ENCODE data around the gene ARID1B. TPM values are rescaled to one million over a fixed set of nuclear protein-coding genes. Genes with fewer than 3 reads are reported as not detected.
A peak's percentile ranks its signal among the peaks of the same experiment; 100 is the strongest.

The ARID1B gene
- total and polyA plus RNA-seq, 2 of the 13 experiments (the other 11 are each of a cell fraction or from before 2014, with no cell fraction given) = 20.1 to 32.6 TPM

DNA sequence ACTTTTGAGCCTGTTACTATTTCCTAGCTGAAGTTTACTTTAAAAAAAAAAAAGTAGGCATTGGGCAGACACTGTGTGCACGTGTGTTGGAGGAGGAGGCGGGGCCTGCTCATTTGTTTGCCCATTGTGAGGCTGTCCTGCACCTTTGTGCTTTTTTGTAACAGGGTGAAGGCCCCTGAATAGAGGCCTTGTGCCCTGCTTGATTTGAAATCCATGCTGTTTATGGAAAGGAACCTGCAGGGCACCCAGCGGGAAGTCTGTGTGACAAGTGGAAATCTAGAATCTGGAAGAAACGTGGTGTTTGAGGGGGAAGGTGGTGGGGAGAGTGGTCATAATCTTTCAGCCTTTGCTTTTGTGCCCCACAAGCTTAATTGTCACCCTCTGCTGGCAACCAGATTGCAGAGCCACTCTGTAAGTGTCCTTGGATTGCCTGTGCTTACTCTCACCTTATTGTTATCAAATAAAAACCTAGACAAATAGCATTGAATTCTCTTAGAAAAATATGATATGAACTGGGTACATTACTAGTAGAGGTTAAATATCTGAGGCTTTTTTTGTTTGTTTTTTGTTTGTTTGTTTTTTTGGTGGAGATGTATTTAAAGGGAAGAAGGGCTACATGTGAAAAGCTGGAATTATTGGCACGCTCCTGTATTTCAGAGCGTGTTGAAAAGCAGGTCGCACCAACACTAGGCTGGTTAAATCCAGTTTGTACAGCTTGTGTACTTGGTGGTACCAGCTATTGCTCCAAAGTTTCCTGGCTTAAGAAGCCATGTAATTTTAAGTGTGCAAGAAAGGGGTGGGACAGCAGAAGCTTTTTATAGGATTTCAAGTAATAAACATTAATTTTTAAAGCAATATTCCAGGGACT lies 156.3 kb downstream of the ARID1B start (continued):
- TF ChIP-seq U2AF1 (optimal IDR thresholded peaks at IDR 0.05; ENCODE audit: low read depth, low read length) = no peak
- no peak for TF ChIP-seq ZNF24 (IDR thresholded peaks at IDR 0.05)
- no peak for TF ChIP-seq SPEN (CRISPR knock-in tag; IDR thresholded peaks at IDR 0.05; ENCODE audit: low read depth)
- TF ChIP-seq MTF1 (CRISPR knock-in tag; IDR thresholded peaks at IDR 0.05) = no peak
- no peak for TF ChIP-seq NFRKB (IDR thresholded peaks at IDR 0.05)
- 0 out of 2 replicates have a peak, but pooled peaks have one; percentile 31 for TF ChIP-seq ZFYVE20 (CRISPR knock-in tag; IDR thresholded peaks at IDR 0.05; ENCODE audit: borderline replicate concordance, low read depth)
- TF ChIP-seq ZNF207 (IDR thresholded peaks at IDR 0.05; ENCODE audit: borderline replicate concordance) = no peak
- no peak for TF ChIP-seq YEATS2 (CRISPR knock-in tag; IDR thresholded peaks at IDR 0.05; ENCODE audit: borderline replicate concordance)
- TF ChIP-seq ZNF550 (CRISPR knock-in tag; IDR thresholded peaks at IDR 0.05; ENCODE audit: borderline replicate concordance) = no peak
- no peak for TF ChIP-seq NONO (IDR thresholded peaks at IDR 0.05)
- peak; percentile 49; the same call in 1 of the 2 replicates for TF ChIP-seq NONO (CRISPR knock-in tag; conservative IDR thresholded peaks at IDR 0.05)
- no peak for TF ChIP-seq ZNF513 (CRISPR knock-in tag; conservative IDR thresholded peaks at IDR 0.05)
- no peak for TF ChIP-seq HIVEP1 (CRISPR knock-in tag; IDR thresholded peaks at IDR 0.05)
- 0 out of 2 replicates have a peak, but pooled peaks have one; percentile 36 for TF ChIP-seq DNMT3B (CRISPR knock-in tag; conservative IDR thresholded peaks at IDR 0.05)
- TF ChIP-seq, protein P1, sequence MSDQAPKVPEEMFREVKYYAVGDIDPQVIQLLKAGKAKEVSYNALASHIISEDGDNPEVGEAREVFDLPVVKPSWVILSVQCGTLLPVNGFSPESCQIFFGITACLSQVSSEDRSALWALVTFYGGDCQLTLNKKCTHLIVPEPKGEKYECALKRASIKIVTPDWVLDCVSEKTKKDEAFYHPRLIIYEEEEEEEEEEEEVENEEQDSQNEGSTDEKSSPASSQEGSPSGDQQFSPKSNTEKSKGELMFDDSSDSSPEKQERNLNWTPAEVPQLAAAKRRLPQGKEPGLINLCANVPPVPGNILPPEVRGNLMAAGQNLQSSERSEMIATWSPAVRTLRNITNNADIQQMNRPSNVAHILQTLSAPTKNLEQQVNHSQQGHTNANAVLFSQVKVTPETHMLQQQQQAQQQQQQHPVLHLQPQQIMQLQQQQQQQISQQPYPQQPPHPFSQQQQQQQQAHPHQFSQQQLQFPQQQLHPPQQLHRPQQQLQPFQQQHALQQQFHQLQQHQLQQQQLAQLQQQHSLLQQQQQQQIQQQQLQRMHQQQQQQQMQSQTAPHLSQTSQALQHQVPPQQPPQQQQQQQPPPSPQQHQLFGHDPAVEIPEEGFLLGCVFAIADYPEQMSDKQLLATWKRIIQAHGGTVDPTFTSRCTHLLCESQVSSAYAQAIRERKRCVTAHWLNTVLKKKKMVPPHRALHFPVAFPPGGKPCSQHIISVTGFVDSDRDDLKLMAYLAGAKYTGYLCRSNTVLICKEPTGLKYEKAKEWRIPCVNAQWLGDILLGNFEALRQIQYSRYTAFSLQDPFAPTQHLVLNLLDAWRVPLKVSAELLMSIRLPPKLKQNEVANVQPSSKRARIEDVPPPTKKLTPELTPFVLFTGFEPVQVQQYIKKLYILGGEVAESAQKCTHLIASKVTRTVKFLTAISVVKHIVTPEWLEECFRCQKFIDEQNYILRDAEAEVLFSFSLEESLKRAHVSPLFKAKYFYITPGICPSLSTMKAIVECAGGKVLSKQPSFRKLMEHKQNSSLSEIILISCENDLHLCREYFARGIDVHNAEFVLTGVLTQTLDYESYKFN (CRISPR knock-in tag; conservative IDR thresholded peaks at IDR 0.05) = peak; percentile 82
- TF ChIP-seq ZNF562 (CRISPR knock-in tag; IDR thresholded peaks at IDR 0.05; ENCODE audit: borderline replicate concordance) = no peak
- no peak for TF ChIP-seq ZXDC (CRISPR knock-in tag; IDR thresholded peaks at IDR 0.05)
- peak; percentile 44; the same call in 1 of the 2 replicates for TF ChIP-seq NR2F2 (IDR thresholded peaks at IDR 0.05; ENCODE audit: borderline replicate concordance, low read depth)
- no peak for TF ChIP-seq ZBTB38 (CRISPR knock-in tag; IDR thresholded peaks at IDR 0.05)
- TF ChIP-seq ZFP36L2 (CRISPR knock-in tag; IDR thresholded peaks at IDR 0.05) = no peak
- no peak for TF ChIP-seq ZNF260 (CRISPR knock-in tag; IDR thresholded peaks at IDR 0.05; ENCODE audit: borderline replicate concordance, low read depth)
